ENCODE measurements around the gene LMAN1. TPM values are rescaled to one million over a fixed set of nuclear protein-coding genes. Genes with fewer than 3 reads are reported as not detected.

LMAN1 gene
- total RNA-seq, 1 donor from 2014 or later: 110 TPM

GRCh38 chr18:59377613-59378337 is 18.7 kb upstream of the LMAN1 start:
- no peak overlapping the region for H3K27ac Mint-ChIP-seq
- no peaks in the 10 kb centered on the region for H3K36me3 Mint-ChIP-seq
- H3K4me3 Mint-ChIP-seq: no peak overlapping the region
- peaks cover 3% of the 10 kb centered on the region for H3K9me3 Mint-ChIP-seq
- peaks cover 30% of the 10 kb centered on the region for H3K27me3 Mint-ChIP-seq (ENCODE audit: low read depth)
- DNase-seq (ENCODE audit: low spot score in 2 of 2, unreplicated experiment in 2 of 2): no peak
- TF ChIP-seq, protein P1, sequence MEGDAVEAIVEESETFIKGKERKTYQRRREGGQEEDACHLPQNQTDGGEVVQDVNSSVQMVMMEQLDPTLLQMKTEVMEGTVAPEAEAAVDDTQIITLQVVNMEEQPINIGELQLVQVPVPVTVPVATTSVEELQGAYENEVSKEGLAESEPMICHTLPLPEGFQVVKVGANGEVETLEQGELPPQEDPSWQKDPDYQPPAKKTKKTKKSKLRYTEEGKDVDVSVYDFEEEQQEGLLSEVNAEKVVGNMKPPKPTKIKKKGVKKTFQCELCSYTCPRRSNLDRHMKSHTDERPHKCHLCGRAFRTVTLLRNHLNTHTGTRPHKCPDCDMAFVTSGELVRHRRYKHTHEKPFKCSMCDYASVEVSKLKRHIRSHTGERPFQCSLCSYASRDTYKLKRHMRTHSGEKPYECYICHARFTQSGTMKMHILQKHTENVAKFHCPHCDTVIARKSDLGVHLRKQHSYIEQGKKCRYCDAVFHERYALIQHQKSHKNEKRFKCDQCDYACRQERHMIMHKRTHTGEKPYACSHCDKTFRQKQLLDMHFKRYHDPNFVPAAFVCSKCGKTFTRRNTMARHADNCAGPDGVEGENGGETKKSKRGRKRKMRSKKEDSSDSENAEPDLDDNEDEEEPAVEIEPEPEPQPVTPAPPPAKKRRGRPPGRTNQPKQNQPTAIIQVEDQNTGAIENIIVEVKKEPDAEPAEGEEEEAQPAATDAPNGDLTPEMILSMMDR (IDR thresholded peaks at IDR 0.05; ENCODE audit: unreplicated experiment): no peak
- no peaks in the 10 kb centered on the region for H3K4me1 Mint-ChIP-seq

DNA sequence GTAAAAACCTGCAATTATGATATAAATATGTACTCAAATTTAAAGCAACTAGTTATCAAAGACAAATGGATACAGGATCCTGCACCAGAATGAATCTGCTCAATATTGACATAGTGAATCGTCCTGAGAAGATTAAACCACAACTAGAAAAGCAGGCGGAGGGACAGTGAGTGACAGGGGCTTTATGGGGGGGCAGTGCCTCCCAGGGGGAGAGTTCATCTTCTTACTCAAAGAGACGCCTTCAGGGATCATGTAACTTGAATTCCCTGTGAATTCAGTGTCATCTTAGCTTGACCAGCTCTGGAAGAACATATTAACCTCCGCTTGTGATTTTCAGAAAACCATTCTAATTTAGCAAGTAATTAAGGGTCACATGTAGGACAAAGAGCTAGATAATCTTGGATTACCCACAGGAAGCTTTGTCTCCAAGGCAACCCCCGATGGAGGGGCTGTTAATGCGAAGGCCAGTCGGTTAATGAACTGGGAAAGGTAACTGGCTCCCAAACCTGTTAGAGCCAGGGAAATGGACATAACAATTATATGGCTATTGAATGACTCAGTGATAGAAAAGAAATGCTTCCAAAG is 17.4 kb upstream of the LMAN1 start:
- H3K9me3 Mint-ChIP-seq: peaks cover 3% of the 10 kb centered on the region
- H3K27me3 Mint-ChIP-seq (ENCODE audit: low read depth): peaks cover 34% of the 10 kb centered on the region
- H3K4me3 Mint-ChIP-seq: no peak overlapping the region
- TF ChIP-seq, protein P1 (IDR thresholded peaks at IDR 0.05; ENCODE audit: unreplicated experiment): no peak
- H3K27ac Mint-ChIP-seq: no peak overlapping the region
- H3K4me1 Mint-ChIP-seq: no peaks in the 10 kb centered on the region
- DNase-seq (ENCODE audit: low spot score in 2 of 2, unreplicated experiment in 2 of 2): no peak
- no peaks in the 10 kb centered on the region for H3K36me3 Mint-ChIP-seq

DNA sequence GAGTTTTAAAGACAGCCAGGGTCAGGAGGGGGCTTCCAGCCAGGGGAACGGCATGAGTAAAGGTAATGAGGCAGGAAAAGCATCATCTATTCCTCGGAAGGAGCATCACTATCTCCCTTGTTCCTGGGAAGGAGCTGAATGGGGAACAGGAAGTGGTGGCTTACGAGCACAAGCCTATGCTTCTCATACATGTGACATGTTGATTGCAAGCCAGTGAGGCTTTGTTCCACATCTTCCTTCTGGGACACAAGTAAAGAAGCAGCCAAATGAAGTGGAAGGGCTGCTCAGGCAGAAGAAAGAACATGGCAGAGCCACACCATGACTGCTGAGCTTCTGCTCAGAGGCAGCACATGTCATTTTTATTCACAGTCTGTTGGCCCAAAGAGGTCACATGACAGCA is 15.1 kb upstream of the LMAN1 start:
- H3K4me1 Mint-ChIP-seq: no peaks in the 10 kb centered on the region
- no peaks in the 10 kb centered on the region for H3K36me3 Mint-ChIP-seq
- H3K4me3 Mint-ChIP-seq: no peak overlapping the region
- TF ChIP-seq, protein P1 (IDR thresholded peaks at IDR 0.05; ENCODE audit: unreplicated experiment): no peak
- peaks cover 22% of the 10 kb centered on the region for H3K27me3 Mint-ChIP-seq (ENCODE audit: low read depth)
- no peak overlapping the region for H3K27ac Mint-ChIP-seq
- no peak for DNase-seq (ENCODE audit: low spot score in 2 of 2, unreplicated experiment in 2 of 2)
- H3K9me3 Mint-ChIP-seq: no peaks in the 10 kb centered on the region

DNA sequence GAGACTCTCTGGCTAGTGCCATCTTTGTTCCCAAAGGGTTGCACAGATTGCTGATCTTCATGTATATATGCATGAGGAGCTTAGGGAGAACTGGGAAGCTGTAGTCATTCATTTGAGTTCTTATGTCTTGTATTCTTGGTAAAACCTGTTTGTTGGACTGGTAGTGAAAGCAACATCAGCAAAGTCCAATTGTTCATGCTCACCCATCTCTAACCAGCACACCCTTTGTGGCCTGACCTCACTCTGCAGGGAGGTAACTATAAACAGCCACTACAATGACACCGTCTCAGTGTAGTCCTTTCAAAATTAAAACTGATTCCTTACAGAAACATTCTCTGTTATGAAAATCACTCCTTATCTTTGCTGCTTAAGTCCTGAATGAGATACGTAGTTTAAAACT is 13.9 kb upstream of the LMAN1 start:
- Mint-ChIP-seq H3K27me3 (ENCODE audit: low read depth) (peaks cover 14% of the 10 kb centered on the region), H3K36me3 (no peaks in the 10 kb centered on the region), H3K9me3 (peaks cover 2% of the 10 kb centered on the region), H3K27ac (no peak overlapping the region), H3K4me3 (no peak overlapping the region), H3K4me1 (no peaks in the 10 kb centered on the region)
- TF ChIP-seq, protein P1 (IDR thresholded peaks at IDR 0.05; ENCODE audit: unreplicated experiment): no peak
- DNase-seq (ENCODE audit: low spot score in 2 of 2, unreplicated experiment in 2 of 2): no peak

- H3K36me3 Mint-ChIP-seq: peaks cover 2% of the 10 kb centered on the region
- TF ChIP-seq, protein P1 (IDR thresholded peaks at IDR 0.05; ENCODE audit: unreplicated experiment): no peak
- H3K27ac Mint-ChIP-seq: no peak overlapping the region
- no peaks in the 10 kb centered on the region for H3K9me3 Mint-ChIP-seq
- H3K4me1 Mint-ChIP-seq: peaks cover 20% of the 10 kb centered on the region
- H3K4me3 Mint-ChIP-seq: no peak overlapping the region
- peaks cover 13% of the 10 kb centered on the region for H3K27me3 Mint-ChIP-seq (ENCODE audit: low read depth)
- no peak for DNase-seq (ENCODE audit: low spot score in 2 of 2, unreplicated experiment in 2 of 2)
These were observed 1.3 kb upstream of the LMAN1 start for GRCh38 chr18:59360381-59360780.
